MCF 10A (cell line): ENCODE measurements around the gene COA8. TPM values are rescaled to one million over a fixed set of nuclear protein-coding genes. Genes with fewer than 3 reads are reported as not detected.

Experiments
- BruUV-seq: library from RNA; stranded (reverse); fragments of 400-500 nt; replicated peaks from 2 replicates; lab custom pipeline; 2021; lab: Mats Ljungman, UMichigan
- CTCF ChIA-PET: fragments of 300-600 bp; sonication (Branson Sonifier 250); formaldehyde crosslinking; extraction: SDS; loops from one replicate; lab custom pipeline; 2021; ENCODE audit warnings: antibody characterized with exemption, inconsistent platforms; lab: Yijun Ruan, JAX
- POLR2A ChIA-PET: fragments of 300-600, 350-650 bp; sonication (Branson Sonifier 250); formaldehyde crosslinking; extraction: SDS; loops from one replicate; lab custom pipeline; 2020; ENCODE audit warnings: antibody characterized with exemption, inconsistent platforms; lab: Yijun Ruan, JAX
- DNase-seq: peaks from one replicate; pipeline ENCODE4 v3.0.0-alpha.2; 2018; ENCODE audit not compliant: unreplicated experiment
- H3K27ac Mint-ChIP-seq: one replicate; pipeline ENCODE4 v1.8.0; 2022; ENCODE audit warnings: mild to moderate bottlenecking, low read depth, mixed read lengths; ENCODE audit not compliant: unreplicated experiment
- H3K27me3 Mint-ChIP-seq: one replicate; pipeline ENCODE4 v1.8.0; 2022; ENCODE audit warnings: mixed read lengths; ENCODE audit not compliant: insufficient read depth, unreplicated experiment
- H3K36me3 Mint-ChIP-seq: one replicate; pipeline ENCODE4 v1.8.0; 2022; ENCODE audit warnings: mild to moderate bottlenecking, moderate library complexity, mixed read lengths; ENCODE audit not compliant: insufficient read depth, unreplicated experiment
- H3K4me1 Mint-ChIP-seq: one replicate; pipeline ENCODE4 v1.8.0; 2022; ENCODE audit warnings: mixed read lengths; ENCODE audit not compliant: insufficient read depth, unreplicated experiment
- H3K4me3 Mint-ChIP-seq: one replicate; pipeline ENCODE4 v1.8.0; 2022; ENCODE audit warnings: mild to moderate bottlenecking, moderate library complexity, mixed read lengths; ENCODE audit not compliant: unreplicated experiment
- H3K9me3 Mint-ChIP-seq: one replicate; pipeline ENCODE4 v1.8.0; 2022; ENCODE audit warnings: mixed read lengths; ENCODE audit not compliant: unreplicated experiment
- CTCF ChIP-seq: fragments of 200-600 bp; IDR thresholded peaks from one replicate; pipeline ENCODE4 v1.8.0; 2022; ENCODE audit warnings: antibody characterized with exemption, mild to moderate bottlenecking; ENCODE audit not compliant: unreplicated experiment
- intact Hi-C: fragments of 100-400 bp; cut with micrococcal nuclease; formaldehyde crosslinking; loops from 2 replicates; pipeline ENCODE4 v1.14.1; 2022
- total RNA-seq: library from RNA; stranded (reverse); gene quantifications from 2 replicates; pipeline ENCODE4 v1.2.3, GENCODE V29; 2022

The COA8 gene
- total RNA-seq, 1 experiment from 2014 or later = 68.9 TPM

- DNase-seq = no peak
- Mint-ChIP-seq H3K27me3 (no peaks in the 10 kb centered on the region), H3K9me3 (no peaks in the 10 kb centered on the region), H3K27ac (no peak overlapping the region), H3K4me1 (peaks cover 8% of the 10 kb centered on the region), H3K4me3 (no peak overlapping the region), H3K36me3 (peaks cover 25% of the 10 kb centered on the region)
- ChIA-PET POLR2A (interaction anchor here (3.6 to 3.8 kb wide), 3 partner anchors 10 to 27 kb away, joined by 14 to 61 read pairs (median 19); no protein-coding TSS in a partner anchor), CTCF (interaction anchor here (0.6 to 5.5 kb wide), 5 partner anchors 9 to 469 kb away, joined by 3 to 34 read pairs (median 3); no protein-coding TSS in a partner anchor)
- BruUV-seq = no TSS peak
- TF ChIP-seq CTCF = no peak
- intact Hi-C loops = no loop called here
Observed at GRCh38 chr14:103530831-103531230, 31.9 kb upstream of the COA8 start.

- BruUV-seq = no TSS peak
- peaks cover 22% of the 10 kb centered on the region for H3K36me3 Mint-ChIP-seq
- TF ChIP-seq CTCF = no peak
- H3K4me3 Mint-ChIP-seq = no peak overlapping the region
- no peaks in the 10 kb centered on the region for H3K9me3 Mint-ChIP-seq
- peaks cover 8% of the 10 kb centered on the region for H3K4me1 Mint-ChIP-seq
- CTCF ChIA-PET = interaction anchor here (0.7 to 5.5 kb wide), 4 partner anchors 9 to 16 kb away, joined by 3 to 34 read pairs (median 6); no protein-coding TSS in a partner anchor
- POLR2A ChIA-PET = interaction anchor here (3.6 to 3.8 kb wide), 2 partner anchors 21 to 27 kb away, joined by 14 to 19 read pairs; no protein-coding TSS in a partner anchor
- intact Hi-C loops = no loop called here
- H3K27ac Mint-ChIP-seq = no peak overlapping the region
- no peak for DNase-seq
- no peaks in the 10 kb centered on the region for H3K27me3 Mint-ChIP-seq
Observed at GRCh38 chr14:103531421-103532215, 31.1 kb upstream of the COA8 start.

- H3K4me3 Mint-ChIP-seq = no peak overlapping the region
- H3K27ac Mint-ChIP-seq = no peak overlapping the region
- H3K9me3 Mint-ChIP-seq = no peaks in the 10 kb centered on the region
- BruUV-seq = no TSS peak
- no peak for TF ChIP-seq CTCF
- DNase-seq = no peak
- intact Hi-C loops = no loop called here
- CTCF ChIA-PET = interaction anchor here (0.6 to 5.5 kb wide), 3 partner anchors 8 to 142 kb away, joined by 3 to 34 read pairs (median 3); no protein-coding TSS in a partner anchor
- H3K27me3 Mint-ChIP-seq = no peaks in the 10 kb centered on the region
- POLR2A ChIA-PET = interaction anchor here (1.1 kb wide), 1 partner anchor 12 kb away, joined by 3 read pairs; no protein-coding TSS in a partner anchor
- H3K36me3 Mint-ChIP-seq = peaks cover 25% of the 10 kb centered on the region
- H3K4me1 Mint-ChIP-seq = peaks cover 7% of the 10 kb centered on the region
Observed at GRCh38 chr14:103532216-103533136, 30.3 kb upstream of the COA8 start.
